Karpas-422 (cell line): ENCODE data around the gene SOBP. TPM values are rescaled to one million over a fixed set of nuclear protein-coding genes. Genes with fewer than 3 reads are reported as not detected.

Experiments used
- DNase-seq: peaks from one replicate; pipeline ENCODE4 v3.0.0-alpha.2; 2015
- H2AFZ ChIP-seq: fragments of 200-600 bp; sonication (generic); 2 replicates; pipeline ENCODE4 v1.6.1; 2014; ENCODE audit warnings: antibody characterized with exemption, low read length, mixed read lengths
- H3K27ac ChIP-seq: fragments of 200-600 bp; sonication (generic); 2 replicates; pipeline ENCODE4 v1.5.1; 2014; ENCODE audit warnings: mild to moderate bottlenecking, low read length, moderate library complexity
- H3K27me3 ChIP-seq: fragments of 200-600 bp; sonication (generic); 2 replicates; pipeline ENCODE4 v1.6.1; 2014; ENCODE audit warnings: low read length, mixed read lengths
- H3K36me3 ChIP-seq: fragments of 200-600 bp; sonication (generic); 2 replicates; pipeline ENCODE4 v1.6.1; 2014; ENCODE audit warnings: low read length, mixed read lengths; ENCODE audit not compliant: insufficient read depth
- H3K4me1 ChIP-seq: fragments of 200-600 bp; sonication (generic); 2 replicates; pipeline ENCODE4 v1.6.1; 2014; ENCODE audit warnings: mild to moderate bottlenecking, low read length, mixed read lengths
- H3K4me2 ChIP-seq: fragments of 200-600 bp; sonication (generic); 2 replicates; pipeline ENCODE4 v1.6.1; 2014; ENCODE audit warnings: low read length, low read depth, mild to moderate bottlenecking; ENCODE audit not compliant: poor library complexity, severe bottlenecking
- H3K4me3 ChIP-seq: fragments of 200-600 bp; sonication (generic); 2 replicates; pipeline ENCODE4 v1.5.1; 2014; ENCODE audit warnings: mild to moderate bottlenecking, antibody characterized with exemption, low read length, mixed read lengths
- H3K79me2 ChIP-seq: fragments of 200-600 bp; sonication (generic); 2 replicates; pipeline ENCODE4 v1.6.1; 2014; ENCODE audit warnings: mild to moderate bottlenecking, low read length, mixed read lengths
- H3K9ac ChIP-seq: fragments of 200-600 bp; sonication (generic); 2 replicates; pipeline ENCODE4 v1.6.0; 2014; ENCODE audit warnings: low read length
- H3K9me2 ChIP-seq: fragments of 200-600 bp; sonication (generic), shearing (Covaris generic); replicated peaks from 2 replicates; pipeline ENCODE4 v1.6.0; 2014; ENCODE audit warnings: mild to moderate bottlenecking, low read length, moderate library complexity; ENCODE audit not compliant: insufficient read depth
- H3K9me3 ChIP-seq: fragments of 300-700, 200-600 bp; sonication (generic); 2 replicates; pipeline ENCODE4 v1.6.1; 2014; ENCODE audit warnings: low read length, mixed read lengths
- H4K20me1 ChIP-seq: fragments of 200-600 bp; sonication (generic); 2 replicates; pipeline ENCODE4 v1.6.1; 2014; ENCODE audit warnings: mild to moderate bottlenecking, antibody characterized with exemption, low read length, low read depth; ENCODE audit not compliant: insufficient read depth
- total RNA-seq: library from RNA; depleted of rRNA; stranded (reverse); fragments of >200 nt; shearing (Covaris generic); gene quantifications from 2 replicates; pipeline ENCODE4 v1.2.3, GENCODE V29; 2014; ENCODE audit warnings: low replicate concordance

The SOBP gene
- total RNA-seq, 1 experiment from 2014 or later = 17.8 TPM

DNA sequence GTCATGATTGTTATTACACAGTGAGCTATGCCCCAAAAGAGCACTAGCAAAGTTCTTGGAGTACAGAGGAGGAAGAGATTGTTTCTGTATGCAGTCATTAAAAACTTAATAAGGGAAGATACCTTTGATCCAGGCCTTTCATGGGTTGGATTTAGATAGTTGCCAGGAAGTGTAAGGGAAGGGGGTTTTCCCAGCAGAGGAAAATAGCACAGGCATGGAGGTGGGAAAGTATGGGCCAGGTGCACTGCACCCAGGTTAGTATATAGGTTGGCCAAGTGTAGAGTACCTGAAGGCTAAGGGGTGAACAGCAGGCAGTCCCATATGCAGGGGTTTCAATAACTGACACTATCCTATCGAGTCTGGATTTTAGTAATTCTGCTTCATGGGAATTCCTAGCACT is 101.4 kb downstream of the SOBP start:
- Histone ChIP-seq H3K4me1 (peaks cover 67% of the 10 kb centered on the region), H3K9me2 (no peaks in the 10 kb centered on the region), H3K36me3 (no peaks in the 10 kb centered on the region), H3K9ac (no peak overlapping the region), H3K4me3 (no peak overlapping the region), H2AFZ (no peak overlapping the region), H3K9me3 (no peaks in the 10 kb centered on the region), H3K4me2 (no peak overlapping the region), H4K20me1 (no peaks in the 10 kb centered on the region), H3K27me3 (no peaks in the 10 kb centered on the region), H3K27ac (no peak overlapping the region), H3K79me2 (peaks cover 91% of the 10 kb centered on the region)
- no peak for DNase-seq

DNA sequence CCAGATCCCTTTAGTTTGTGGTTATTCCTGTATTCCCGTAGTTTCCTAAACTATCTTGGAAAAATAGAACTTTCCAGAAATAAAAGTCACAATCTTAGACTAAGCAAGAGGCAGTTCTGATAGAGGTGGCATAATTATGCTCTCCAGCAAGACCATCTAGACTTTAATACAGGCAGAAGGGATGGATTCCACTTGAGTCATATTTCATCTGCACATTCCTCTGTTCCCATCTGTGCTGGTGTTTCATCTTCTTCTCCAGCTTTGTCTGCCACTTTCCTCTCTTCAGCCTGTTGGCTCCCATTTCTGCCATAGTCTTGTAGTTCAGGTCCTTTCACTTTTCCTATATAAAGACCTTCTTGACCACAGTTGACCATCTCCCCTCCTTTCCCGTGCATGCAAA is 102.9 kb downstream of the SOBP start:
- Histone ChIP-seq H2AFZ (no peak overlapping the region), H3K4me2 (no peak overlapping the region), H3K9me2 (no peaks in the 10 kb centered on the region), H3K27me3 (no peaks in the 10 kb centered on the region), H3K27ac (no peak overlapping the region; the same call in 1 of the 2 replicates), H3K79me2 (peaks cover 91% of the 10 kb centered on the region), H3K9me3 (no peaks in the 10 kb centered on the region), H3K4me1 (peaks cover 66% of the 10 kb centered on the region), H3K36me3 (no peaks in the 10 kb centered on the region), H4K20me1 (no peaks in the 10 kb centered on the region), H3K9ac (no peak overlapping the region), H3K4me3 (no peak overlapping the region)
- no peak for DNase-seq

DNA sequence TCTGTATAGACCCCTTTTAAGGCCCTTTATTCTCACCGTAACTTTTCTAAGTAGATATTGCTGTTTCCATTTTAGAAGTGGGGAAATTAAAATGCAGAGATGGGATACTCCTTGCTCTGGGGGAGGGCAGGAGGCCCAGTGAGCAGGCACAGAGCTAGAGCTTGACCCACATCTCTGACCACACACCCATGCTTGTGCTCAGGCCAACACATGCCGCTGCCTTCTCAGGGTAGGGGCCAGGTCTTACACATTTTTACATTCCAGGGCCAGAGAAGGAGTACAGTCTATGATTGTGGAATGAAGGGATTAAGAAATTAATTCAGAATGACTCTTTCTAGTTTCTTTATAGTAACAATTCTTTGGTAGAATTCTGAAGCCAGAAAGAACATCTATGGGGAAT is 104.8 kb downstream of the SOBP start:
- Histone ChIP-seq H3K9me3 (no peaks in the 10 kb centered on the region), H3K79me2 (peaks cover 93% of the 10 kb centered on the region), H3K27ac (no peak overlapping the region), H4K20me1 (no peaks in the 10 kb centered on the region), H3K36me3 (no peaks in the 10 kb centered on the region), H3K4me3 (no peak overlapping the region), H3K4me2 (peak overlapping the region; percentile 20), H3K4me1 (peaks cover 65% of the 10 kb centered on the region), H2AFZ (no peak overlapping the region), H3K9ac (no peak overlapping the region), H3K27me3 (no peaks in the 10 kb centered on the region), H3K9me2 (no peaks in the 10 kb centered on the region)
- no peak for DNase-seq

DNA sequence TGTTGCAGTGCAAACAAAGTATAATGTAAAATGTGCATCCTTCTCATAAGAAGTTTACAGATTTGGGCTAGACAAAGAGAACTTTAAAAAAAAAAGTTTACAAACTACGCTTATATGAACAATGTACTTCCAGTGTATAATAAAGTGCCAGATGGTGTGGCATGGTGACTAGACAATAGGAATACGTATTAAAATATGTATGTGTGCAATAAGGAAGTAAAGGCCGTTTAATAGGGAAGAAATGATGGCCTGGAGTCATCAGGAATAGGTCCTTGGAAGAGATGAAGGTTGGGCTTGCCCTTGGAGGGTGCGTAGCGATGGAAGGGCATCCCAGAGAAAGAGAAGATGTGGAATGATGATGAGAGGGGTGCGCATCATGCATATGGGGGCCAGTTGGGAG is 108.2 kb downstream of the SOBP start:
- Histone ChIP-seq H3K36me3 (no peaks in the 10 kb centered on the region), H3K27me3 (no peaks in the 10 kb centered on the region), H3K4me3 (no peak overlapping the region), H3K27ac (no peak overlapping the region), H3K9me2 (no peaks in the 10 kb centered on the region), H3K4me1 (peaks cover 70% of the 10 kb centered on the region), H3K9me3 (no peaks in the 10 kb centered on the region), H4K20me1 (no peaks in the 10 kb centered on the region), H3K9ac (no peak overlapping the region), H3K4me2 (no peak overlapping the region), H3K79me2 (peaks cover 96% of the 10 kb centered on the region), H2AFZ (no peak overlapping the region)
- DNase-seq = no peak

DNA sequence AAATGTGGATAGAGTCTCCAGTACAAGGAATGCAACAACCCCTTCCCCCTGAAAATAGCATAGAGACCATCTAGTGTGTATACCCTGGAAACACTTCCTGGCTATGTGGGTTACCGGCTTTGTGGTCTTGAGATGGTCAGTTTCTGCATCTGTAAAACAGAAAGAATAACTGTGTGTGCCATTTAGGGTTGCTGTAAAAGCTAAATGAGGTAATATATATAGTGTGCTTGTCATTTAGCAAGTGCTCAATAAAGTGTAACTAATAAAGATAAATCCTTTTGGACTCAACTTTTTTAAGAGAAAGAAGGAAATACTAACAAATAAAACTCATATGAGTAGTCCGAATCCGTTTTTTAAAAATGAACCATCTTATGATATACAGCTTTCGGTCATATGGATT is 109.1 kb downstream of the SOBP start:
- Histone ChIP-seq H3K27me3 (no peaks in the 10 kb centered on the region), H3K9me2 (no peaks in the 10 kb centered on the region), H2AFZ (no peak overlapping the region), H3K9ac (no peak overlapping the region), H3K4me2 (no peak overlapping the region), H4K20me1 (no peaks in the 10 kb centered on the region), H3K36me3 (no peaks in the 10 kb centered on the region), H3K4me3 (no peak overlapping the region), H3K4me1 (peaks cover 70% of the 10 kb centered on the region), H3K27ac (no peak overlapping the region), H3K79me2 (peaks cover 96% of the 10 kb centered on the region), H3K9me3 (no peaks in the 10 kb centered on the region)
- DNase-seq = no peak

DNA sequence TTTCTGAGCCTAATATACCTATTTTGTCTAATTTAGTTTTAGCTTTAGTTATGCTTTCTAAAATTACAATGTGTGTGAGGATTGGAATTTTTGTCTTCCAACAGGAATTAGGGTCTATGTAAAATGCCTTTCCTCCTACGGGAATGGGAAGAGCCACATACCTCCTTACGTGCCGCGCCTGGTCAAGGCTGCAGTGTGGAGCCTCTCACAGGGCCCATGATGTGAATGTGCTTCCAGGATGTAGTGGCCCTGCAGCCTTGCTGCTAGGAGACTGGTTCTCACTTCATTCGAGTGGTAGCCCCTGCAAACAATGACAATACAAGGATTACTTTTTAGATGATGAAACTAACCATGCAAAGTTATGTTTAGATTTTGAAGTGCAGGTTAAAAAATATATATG is 110.2 kb downstream of the SOBP start:
- Histone ChIP-seq H3K9me2 (no peaks in the 10 kb centered on the region), H3K9ac (no peak overlapping the region), H3K4me3 (no peak overlapping the region)

DNA sequence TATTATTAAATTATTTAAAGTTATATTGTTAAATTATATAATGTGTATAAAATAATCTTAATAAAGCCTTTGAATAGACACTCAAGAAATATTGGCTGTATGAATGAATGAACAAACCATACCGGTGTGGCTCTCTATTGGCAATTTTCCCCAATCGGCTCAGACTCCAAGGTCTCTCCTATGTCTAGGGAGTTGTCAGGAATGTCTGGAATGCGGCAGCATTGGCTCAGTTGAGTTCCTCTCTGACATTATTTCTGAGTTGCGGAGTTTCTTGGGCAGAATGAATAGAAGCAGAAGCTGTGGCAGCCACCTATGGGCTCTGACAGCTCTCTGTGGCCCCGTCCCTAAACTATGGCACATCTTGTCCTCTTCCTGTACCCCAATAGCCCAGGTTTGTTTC is 111.0 kb downstream of the SOBP start:
- no peak overlapping the region for H3K9ac ChIP-seq

More for the DNA sequence above, 110.2 kb downstream of the SOBP start:
- peaks cover 72% of the 10 kb centered on the region for H3K4me1 ChIP-seq
- H4K20me1 ChIP-seq = no peaks in the 10 kb centered on the region
- H3K9me3 ChIP-seq = no peaks in the 10 kb centered on the region
- peaks cover 94% of the 10 kb centered on the region for H3K79me2 ChIP-seq
- no peak for DNase-seq
- no peak overlapping the region for H3K4me2 ChIP-seq
- peak overlapping the region; percentile 6; the same call in 1 of the 2 replicates for H3K27ac ChIP-seq
- H3K27me3 ChIP-seq = no peaks in the 10 kb centered on the region
- H3K36me3 ChIP-seq = no peaks in the 10 kb centered on the region
- H2AFZ ChIP-seq = no peak overlapping the region

DNA sequence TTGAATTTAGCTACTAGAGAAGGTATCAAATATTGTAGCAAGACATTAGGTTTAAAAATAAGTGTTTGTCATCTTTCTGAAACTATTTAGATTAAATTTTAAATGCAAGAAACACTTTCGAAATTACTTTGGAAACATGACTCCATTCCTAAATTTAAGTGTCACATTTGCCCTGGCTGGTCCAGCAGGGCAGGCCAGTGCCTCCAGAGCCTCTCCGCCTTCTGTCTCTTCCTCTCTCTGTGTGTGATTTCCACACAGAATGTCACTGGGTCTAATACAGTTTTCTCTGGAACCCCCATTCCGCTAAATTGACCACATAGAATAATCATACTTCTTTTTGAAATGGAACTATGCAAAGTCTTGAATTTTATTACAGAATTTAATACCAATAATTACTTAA is 111.5 kb downstream of the SOBP start:
- Histone ChIP-seq H3K9me2 (no peaks in the 10 kb centered on the region), H3K27ac (peak overlapping the region; percentile 55), H3K4me2 (peak overlapping the region; percentile 39), H3K79me2 (peaks cover 92% of the 10 kb centered on the region), H3K27me3 (no peaks in the 10 kb centered on the region), H3K4me3 (no peak overlapping the region), H2AFZ (no peak overlapping the region), H3K9ac (no peak overlapping the region), H3K4me1 (peaks cover 69% of the 10 kb centered on the region), H4K20me1 (no peaks in the 10 kb centered on the region), H3K36me3 (no peaks in the 10 kb centered on the region), H3K9me3 (no peaks in the 10 kb centered on the region)
- DNase-seq = no peak

More for the DNA sequence above, 111.0 kb downstream of the SOBP start:
- H3K4me2 ChIP-seq = peak overlapping the region; percentile 39
- no peak for DNase-seq
- no peak overlapping the region for H2AFZ ChIP-seq
- H3K79me2 ChIP-seq = peaks cover 95% of the 10 kb centered on the region
- no peaks in the 10 kb centered on the region for H4K20me1 ChIP-seq
- no peaks in the 10 kb centered on the region for H3K27me3 ChIP-seq
- no peak overlapping the region for H3K4me3 ChIP-seq
- H3K9me3 ChIP-seq = no peaks in the 10 kb centered on the region
- H3K9me2 ChIP-seq = no peaks in the 10 kb centered on the region
- no peaks in the 10 kb centered on the region for H3K36me3 ChIP-seq
- peaks cover 69% of the 10 kb centered on the region for H3K4me1 ChIP-seq
- H3K27ac ChIP-seq = no peak overlapping the region
